ENCODE results near the gene SRRD.

- TF ChIP-seq EP300 (IDR thresholded peaks at IDR 0.05; ENCODE audit: borderline replicate concordance) = no peak
- no peak for TF ChIP-seq TAF1 (IDR thresholded peaks at IDR 0.05; ENCODE audit: low read depth)
- no peak for TF ChIP-seq MAX (IDR thresholded peaks at IDR 0.05)
- no peak for TF ChIP-seq CREB1 (IDR thresholded peaks at IDR 0.05; ENCODE audit: low read depth)
- no peak for TF ChIP-seq REST (IDR thresholded peaks at IDR 0.05; ENCODE audit: low read depth)
- no peak for TF ChIP-seq USF1 (IDR thresholded peaks at IDR 0.05)
- no peak for TF ChIP-seq TEAD4 (IDR thresholded peaks at IDR 0.05)
- no peak for TF ChIP-seq RAD21 (IDR thresholded peaks at IDR 0.05; ENCODE audit: low read depth)
These were observed 19.4 kb upstream of the SRRD start for GRCh38 chr22:26464312-26464711.
